HepG2 (cell line): ENCODE measurements around the gene DAO. TPM values are rescaled to one million over a fixed set of nuclear protein-coding genes. Genes with fewer than 3 reads are reported as not detected.
A peak's percentile ranks its signal among the peaks of the same experiment; 100 is the strongest.

Experiments
- AHR ChIP-seq: IDR thresholded peaks from 2 replicates; pipeline ENCODE4 v1.6.1; 2018; ENCODE audit warnings: missing genetic modification reagents, missing compliant biosample characterization
- GMEB2 ChIP-seq: IDR thresholded peaks from 2 replicates; pipeline ENCODE4 v1.6.1; 2016; ENCODE audit warnings: missing biosample characterization, missing genetic modification reagents, low read depth
- HNRNPL ChIP-seq: fragments of 200-400 bp; formaldehyde crosslinking; IDR thresholded peaks from 2 replicates; pipeline ENCODE4 v1.6.1; 2017; ENCODE audit warnings: mild to moderate bottlenecking, low read depth, low read length
- KDM2A ChIP-seq: sonication (generic); formaldehyde crosslinking; IDR thresholded peaks from 2 replicates; pipeline ENCODE4 v1.4.0; 2020; ENCODE audit warnings: low read depth, missing genetic modification reagents, borderline replicate concordance
- MXD4 ChIP-seq: IDR thresholded peaks from 2 replicates; pipeline ENCODE4 v1.6.1; 2016; ENCODE audit warnings: mild to moderate bottlenecking, missing biosample characterization, missing genetic modification reagents
- NPAS2 ChIP-seq: sonication (generic); formaldehyde crosslinking; IDR thresholded peaks from 2 replicates; pipeline ENCODE4 v1.8.0; 2022; ENCODE audit warnings: mild to moderate bottlenecking, missing genetic modification reagents, borderline replicate concordance
- NR2F2 ChIP-seq: IDR thresholded peaks from 2 replicates; pipeline ENCODE4 v1.6.1; 2012; ENCODE audit warnings: low read depth, inconsistent platforms, borderline replicate concordance
- PHF20 ChIP-seq: sonication (generic); formaldehyde crosslinking; IDR thresholded peaks from 2 replicates; pipeline ENCODE4 v1.5.0; 2020; ENCODE audit warnings: mild to moderate bottlenecking, missing genetic modification reagents
- RCOR2 ChIP-seq: IDR thresholded peaks from 2 replicates; pipeline ENCODE4 v1.6.1; 2016; ENCODE audit warnings: missing biosample characterization, missing genetic modification reagents
- SAP130 ChIP-seq: IDR thresholded peaks from 2 replicates; pipeline ENCODE4 v1.6.1; 2016; ENCODE audit warnings: low read depth
- SMAD3 ChIP-seq: sonication (generic); formaldehyde crosslinking; IDR thresholded peaks from 2 replicates; pipeline ENCODE4 v1.4.0; 2020; ENCODE audit warnings: missing genetic modification reagents
- SOX6 ChIP-seq, 2 experiments: fragments of 450-650 bp in 1 of 2; sonication (generic) in 1 of 2; formaldehyde crosslinking in 1 of 2; IDR thresholded peaks; 2 replicates each; pipeline versions ENCODE4 v1.4.0 to v1.6.1; 2017 to 2020; ENCODE audit warnings: antibody characterized with exemption in 1 of 2, mild to moderate bottlenecking in 1 of 2, missing genetic modification reagents in 1 of 2
- TRIM24 ChIP-seq: sonication (generic); formaldehyde crosslinking; IDR thresholded peaks from 2 replicates; pipeline ENCODE4 v1.8.0; 2022; ENCODE audit warnings: mild to moderate bottlenecking, missing genetic modification reagents
- ZBTB39 ChIP-seq: sonication (generic); formaldehyde crosslinking; IDR thresholded peaks from 2 replicates; pipeline ENCODE4 v1.5.0; 2020; ENCODE audit warnings: missing genetic modification reagents
- ZNF549 ChIP-seq: sonication (generic); formaldehyde crosslinking; IDR thresholded peaks from 2 replicates; pipeline ENCODE4 v1.5.0; 2020; ENCODE audit warnings: missing genetic modification reagents
- ZNF576 ChIP-seq: sonication (generic); formaldehyde crosslinking; IDR thresholded peaks from 2 replicates; pipeline ENCODE4 v1.4.0; 2020; ENCODE audit warnings: mild to moderate bottlenecking, missing genetic modification reagents
- ZNF770 ChIP-seq: sonication (generic); formaldehyde crosslinking; IDR thresholded peaks from 2 replicates; pipeline ENCODE4 v1.5.0; 2020; ENCODE audit warnings: mild to moderate bottlenecking, missing genetic modification reagents
- ZNF83 ChIP-seq: sonication (generic); formaldehyde crosslinking; IDR thresholded peaks from 2 replicates; pipeline ENCODE4 v1.4.0; 2020; ENCODE audit warnings: missing genetic modification reagents, mild to moderate bottlenecking, borderline replicate concordance
- ZNF839 ChIP-seq: sonication (generic); formaldehyde crosslinking; IDR thresholded peaks from 2 replicates; pipeline ENCODE4 v1.4.0; 2020; ENCODE audit warnings: missing genetic modification reagents, mild to moderate bottlenecking, borderline replicate concordance
- polyA plus RNA-seq, 8 experiments: library from polyadenylated mRNA; depleted of rRNA in 3 of 8; stranded (reverse) in 7 of 8; unstranded in 1 of 8; fragments of >200 nt; fragmentation: Illumina TruSeq in 4 of 8; extraction: Trizol in 4 of 8; gene quantifications; 2 replicates each; pipeline versions ENCODE4 v1.2.1 to v1.2.3, GENCODE V29; 2011 to 2016; ENCODE audit warnings: low read depth in 4 of 8, missing spikeins in 1 of 8, mixed read lengths in 1 of 8; ENCODE audit not compliant: insufficient read depth in 1 of 8
- total RNA-seq, 5 experiments: library from RNA; depleted of rRNA; stranded (reverse); fragments of >200 nt; fragmentation: Illumina TruSeq; extraction: Trizol; gene quantifications; 2 replicates each; pipeline ENCODE4 v1.2.3, GENCODE V29; 2016; ENCODE audit warnings: low read depth in 1 of 5

DAO gene
- total and polyA plus RNA-seq, 2 of the 13 experiments (the other 11 are each of a cell fraction or from before 2014, with no cell fraction given), result 0.34 to 0.82 TPM

- no peak for TF ChIP-seq GMEB2 (CRISPR knock-in tag)
- 0 out of 2 replicates have a peak, but pooled peaks have one; percentile 26 for TF ChIP-seq KDM2A (CRISPR knock-in tag)
- no peak for TF ChIP-seq NPAS2
- TF ChIP-seq RCOR2 (CRISPR knock-in tag), result peak; percentile 42; the same call in 1 of the 2 replicates
- TF ChIP-seq ZNF549 (CRISPR knock-in tag), result peak; percentile 100
- no peak for TF ChIP-seq SMAD3 (CRISPR knock-in tag)
- TF ChIP-seq ZNF83 (CRISPR knock-in tag), result no peak
- peak; percentile 65; the same call in 1 of the 2 replicates for TF ChIP-seq SAP130
- TF ChIP-seq TRIM24, result no peak
- no peak for TF ChIP-seq ZNF839 (CRISPR knock-in tag)
- peak; percentile 81; the same call in 1 of the 2 replicates for TF ChIP-seq HNRNPL
- no peak for TF ChIP-seq NR2F2
- no peak for TF ChIP-seq ZNF770 (CRISPR knock-in tag)
- TF ChIP-seq SOX6 (IDR thresholded peaks at IDR 0.05), result no peak
- TF ChIP-seq SOX6 (CRISPR knock-in tag; IDR thresholded peaks at IDR 0.05), result peak; percentile 49; the same call in 1 of the 2 replicates
- 0 out of 2 replicates have a peak, but pooled peaks have one; percentile 29 for TF ChIP-seq ZBTB39
- 0 out of 2 replicates have a peak, but pooled peaks have one; percentile 50 for TF ChIP-seq PHF20 (CRISPR knock-in tag)
- no peak for TF ChIP-seq ZNF576 (CRISPR knock-in tag)
- no peak for TF ChIP-seq MXD4
- TF ChIP-seq AHR, result no peak
These were observed at the start of gene DAO (continued) for GRCh38 chr12:108879615-108880254.
